ENCODE measurements around the gene ARHGAP36. TPM values are rescaled to one million over a fixed set of nuclear protein-coding genes. Genes with fewer than 3 reads are reported as not detected.

Gene ARHGAP36
- total RNA-seq, 2 experiments from 2014 or later = not detected

DNA sequence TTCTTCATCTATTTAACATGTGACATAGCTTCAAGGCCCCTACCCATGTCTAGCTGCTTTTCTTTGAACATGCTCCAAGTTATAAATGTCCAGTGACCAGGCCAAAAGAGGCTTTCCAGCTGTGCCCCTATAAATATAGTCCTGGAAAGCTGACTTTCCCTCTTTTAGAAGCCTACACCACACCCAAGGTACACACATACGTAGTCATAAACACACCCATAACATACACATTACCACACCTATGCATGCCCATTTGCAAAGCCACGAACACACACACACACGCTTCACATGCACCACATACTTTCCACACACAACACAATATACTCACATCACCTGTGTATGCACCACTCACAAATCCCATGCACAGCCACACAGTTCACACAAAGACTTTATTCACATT is 2.0 kb downstream of the ARHGAP36 start:
- Mint-ChIP-seq H3K9me3 (no peaks in the 10 kb centered on the region), H3K4me1 (ENCODE audit: low read depth) (no peaks in the 10 kb centered on the region), H3K4me3 (no peak overlapping the region), H3K27me3 (peaks cover 11% of the 10 kb centered on the region), H3K36me3 (ENCODE audit: low read depth) (no peaks in the 10 kb centered on the region), H3K27ac (no peak overlapping the region)
- no peak for TF ChIP-seq CTCF (IDR thresholded peaks at IDR 0.05)
- CTCF ChIA-PET = interaction anchor here (1.1 kb wide), 1 partner anchor 9 kb away, joined by 3 read pairs; no protein-coding TSS in a partner anchor
- no peak for DNase-seq
- POLR2A ChIA-PET = no interaction called here
- intact Hi-C loops (cut with micrococcal nuclease) = no loop called here
- ATAC-seq = no peak

DNA sequence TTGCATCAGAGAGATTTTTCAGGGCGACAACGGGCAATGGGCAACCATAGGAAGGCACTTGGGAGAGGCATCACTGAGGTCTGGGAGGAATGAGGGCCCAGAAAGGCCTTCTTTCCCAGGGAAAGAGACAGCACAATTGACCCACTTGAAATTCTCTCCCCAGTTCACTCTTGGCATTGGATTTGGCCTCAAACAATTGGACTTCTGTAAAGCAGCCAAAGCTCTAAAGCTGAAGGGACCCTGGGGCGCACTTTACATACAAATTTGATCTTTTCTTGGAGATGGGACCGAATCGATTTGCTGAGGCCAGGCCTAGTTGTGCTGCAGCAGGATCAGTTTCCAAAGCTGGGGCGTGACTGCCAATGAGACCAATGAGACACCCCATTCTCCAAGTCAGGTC is 3.2 kb downstream of the ARHGAP36 start:
- no peak overlapping the region for H3K4me3 Mint-ChIP-seq
- peaks cover 13% of the 10 kb centered on the region for H3K27me3 Mint-ChIP-seq
- H3K36me3 Mint-ChIP-seq (ENCODE audit: low read depth) = no peaks in the 10 kb centered on the region
- POLR2A ChIA-PET = no interaction called here
- intact Hi-C loops (cut with micrococcal nuclease) = no loop called here
- ATAC-seq (no peak), DNase-seq (no peak)
- H3K9me3 Mint-ChIP-seq = no peaks in the 10 kb centered on the region
- TF ChIP-seq CTCF (IDR thresholded peaks at IDR 0.05) = no peak
- CTCF ChIA-PET = no interaction called here
- no peaks in the 10 kb centered on the region for H3K4me1 Mint-ChIP-seq (ENCODE audit: low read depth)
- no peak overlapping the region for H3K27ac Mint-ChIP-seq

DNA sequence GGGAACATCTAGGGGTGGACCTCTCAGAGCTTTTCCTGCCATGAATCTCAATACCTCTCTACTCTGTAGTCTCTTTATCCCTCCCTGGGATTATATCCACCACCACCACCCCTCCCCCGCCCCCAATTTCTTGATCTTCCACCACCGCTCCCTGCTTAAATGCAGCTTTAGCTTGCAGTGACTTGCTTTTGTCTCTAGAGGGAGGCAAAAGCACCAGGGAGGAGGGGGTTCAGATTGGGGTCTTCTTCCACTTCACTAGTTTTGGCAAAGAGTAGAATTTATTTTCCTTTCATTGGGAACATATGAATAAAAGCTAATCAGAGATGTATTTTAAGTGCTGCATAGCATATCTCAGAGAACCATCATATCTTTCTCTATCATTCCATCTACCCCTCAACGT is 5.5 kb downstream of the ARHGAP36 start:
- intact Hi-C loops (cut with micrococcal nuclease) = no loop called here
- H3K27me3 Mint-ChIP-seq = peaks cover 17% of the 10 kb centered on the region
- DNase-seq (no peak), ATAC-seq (no peak)
- H3K4me3 Mint-ChIP-seq = no peak overlapping the region
- ChIA-PET POLR2A (no interaction called here), CTCF (interaction anchor here (0.6 kb wide), 1 partner anchor 1596 kb away, joined by 3 read pairs; no protein-coding TSS in a partner anchor)
- no peaks in the 10 kb centered on the region for H3K9me3 Mint-ChIP-seq
- no peak overlapping the region for H3K27ac Mint-ChIP-seq
- no peaks in the 10 kb centered on the region for H3K4me1 Mint-ChIP-seq (ENCODE audit: low read depth)
- no peak for TF ChIP-seq CTCF (IDR thresholded peaks at IDR 0.05)
- no peaks in the 10 kb centered on the region for H3K36me3 Mint-ChIP-seq (ENCODE audit: low read depth)

GRCh38 chrX:131066237-131066636 is 8.1 kb downstream of the ARHGAP36 start:
- no peaks in the 10 kb centered on the region for H3K9me3 Mint-ChIP-seq
- CTCF ChIA-PET = no interaction called here
- H3K4me3 Mint-ChIP-seq = no peak overlapping the region
- no peak for TF ChIP-seq CTCF (IDR thresholded peaks at IDR 0.05)
- DNase-seq (no peak), ATAC-seq (no peak)
- intact Hi-C loops (cut with micrococcal nuclease) = no loop called here
- no peaks in the 10 kb centered on the region for H3K4me1 Mint-ChIP-seq (ENCODE audit: low read depth)
- H3K27me3 Mint-ChIP-seq = peaks cover 20% of the 10 kb centered on the region
- no peak overlapping the region for H3K27ac Mint-ChIP-seq
- H3K36me3 Mint-ChIP-seq (ENCODE audit: low read depth) = no peaks in the 10 kb centered on the region
- POLR2A ChIA-PET = no interaction called here

GRCh38 chrX:131067216-131067615 is 9.1 kb downstream of the ARHGAP36 start:
- no peaks in the 10 kb centered on the region for H3K9me3 Mint-ChIP-seq
- no peaks in the 10 kb centered on the region for H3K36me3 Mint-ChIP-seq (ENCODE audit: low read depth)
- H3K4me3 Mint-ChIP-seq = no peak overlapping the region
- DNase-seq (no peak), ATAC-seq (no peak)
- ChIA-PET CTCF (no interaction called here), POLR2A (no interaction called here)
- no peak overlapping the region for H3K27ac Mint-ChIP-seq
- TF ChIP-seq CTCF (IDR thresholded peaks at IDR 0.05) = no peak
- intact Hi-C loops (cut with micrococcal nuclease) = no loop called here
- peaks cover 26% of the 10 kb centered on the region for H3K27me3 Mint-ChIP-seq
- no peaks in the 10 kb centered on the region for H3K4me1 Mint-ChIP-seq (ENCODE audit: low read depth)

Measured in activated CD8-positive, alpha-beta T cell treated with anti-CD3 and anti-CD28 coated beads for 36 hours (primary cell).